Non-pigmented ciliary epithelial cell (primary cell): ENCODE measurements around the gene TSPAN5.

Experiments used
- DNase-seq: peaks from one replicate; pipeline ENCODE4 v3.0.0-alpha.2; 2010; ENCODE audit warnings: low read depth

The TSPAN5 gene

DNA sequence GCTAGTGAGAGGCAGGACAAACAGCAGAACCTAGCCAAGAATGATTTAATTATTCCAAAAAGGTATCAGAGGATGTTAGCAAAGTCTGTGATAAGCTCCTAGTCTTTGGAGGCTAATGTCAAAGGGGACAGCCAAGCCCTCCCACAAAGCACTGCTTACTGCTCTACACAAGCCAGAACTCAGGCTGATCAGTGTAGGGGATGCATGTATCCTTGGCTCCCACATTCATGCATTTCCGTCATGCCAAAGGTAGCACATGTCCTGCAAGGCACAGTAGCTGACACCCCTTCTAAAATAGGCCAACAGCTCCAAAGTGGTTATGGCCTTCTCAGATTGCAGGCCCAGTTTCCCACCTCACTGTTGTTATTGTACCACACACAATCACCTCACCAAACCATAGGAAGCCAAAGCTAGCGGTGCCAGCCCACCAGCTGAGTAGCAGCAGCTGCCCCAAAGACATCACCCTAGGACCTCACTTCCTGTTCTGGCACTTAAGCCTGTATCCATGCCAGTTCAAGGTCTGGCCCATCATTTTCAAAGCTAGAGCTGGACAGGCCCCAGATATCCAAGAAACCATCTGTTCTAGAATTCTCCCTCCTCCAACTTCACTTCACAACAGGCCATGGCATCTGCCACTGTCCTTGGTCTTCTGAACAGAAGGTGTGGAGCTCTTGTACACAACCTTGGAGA, 40.9 kb downstream of the TSPAN5 start:
- no peak for DNase-seq

DNA sequence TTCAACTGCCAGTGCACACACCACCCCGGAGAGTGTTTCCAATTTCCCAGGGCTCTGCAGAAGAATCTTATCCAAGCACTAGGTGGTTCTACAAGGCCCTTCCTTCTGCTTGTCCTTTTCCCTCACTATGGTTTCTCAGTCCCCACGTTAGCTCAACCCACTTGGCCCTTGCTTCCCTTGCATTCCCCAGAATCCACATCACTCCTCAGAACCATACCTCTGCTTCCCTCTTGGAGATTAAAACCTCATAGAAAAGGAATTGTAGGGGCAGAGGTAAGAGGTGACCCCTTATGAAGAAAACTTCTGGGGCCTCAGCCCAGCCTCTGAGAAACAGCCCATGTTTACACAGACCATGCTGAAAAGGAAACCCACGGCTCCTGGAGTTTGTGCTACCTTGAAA, 42.4 kb downstream of the TSPAN5 start:
- no peak for DNase-seq

DNA sequence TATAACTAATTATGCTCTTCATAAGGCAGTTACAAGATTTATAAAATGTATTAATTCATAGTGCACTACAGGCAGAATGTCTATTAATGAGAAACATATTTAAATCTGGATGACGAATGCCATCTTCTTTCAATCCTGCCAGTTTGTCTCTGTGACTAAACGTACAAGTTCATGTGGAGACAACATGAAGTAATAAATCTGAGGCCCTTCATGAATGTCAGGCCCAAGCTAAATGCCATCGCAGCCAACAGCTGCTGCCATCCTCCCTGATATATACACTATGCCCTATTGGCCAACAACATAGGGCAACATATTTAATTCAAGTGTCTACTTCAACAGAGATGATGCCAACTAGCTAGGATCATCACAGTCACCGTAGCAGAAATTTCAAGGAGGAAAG, 43.7 kb downstream of the TSPAN5 start:
- DNase-seq = no peak

DNA sequence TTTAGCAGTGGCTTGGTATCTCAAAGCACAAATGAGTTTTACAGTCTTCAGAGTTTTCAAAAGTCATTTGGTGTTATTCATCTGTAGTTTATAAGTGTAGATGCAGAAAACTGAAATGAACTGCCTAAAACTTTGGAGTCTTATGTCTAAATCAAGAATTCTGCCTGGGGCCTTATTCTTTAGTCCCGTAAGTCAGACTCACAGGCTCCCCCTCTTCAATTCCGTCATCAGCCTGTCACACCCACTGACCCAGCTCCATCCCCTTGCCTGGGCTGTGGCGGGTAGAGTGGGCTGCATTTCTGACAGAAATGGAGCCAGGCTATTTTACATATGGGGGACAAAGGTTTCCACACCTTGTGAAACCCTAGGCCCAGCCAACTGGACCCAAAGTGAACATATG, 44.3 kb downstream of the TSPAN5 start:
- DNase-seq = no peak

DNA sequence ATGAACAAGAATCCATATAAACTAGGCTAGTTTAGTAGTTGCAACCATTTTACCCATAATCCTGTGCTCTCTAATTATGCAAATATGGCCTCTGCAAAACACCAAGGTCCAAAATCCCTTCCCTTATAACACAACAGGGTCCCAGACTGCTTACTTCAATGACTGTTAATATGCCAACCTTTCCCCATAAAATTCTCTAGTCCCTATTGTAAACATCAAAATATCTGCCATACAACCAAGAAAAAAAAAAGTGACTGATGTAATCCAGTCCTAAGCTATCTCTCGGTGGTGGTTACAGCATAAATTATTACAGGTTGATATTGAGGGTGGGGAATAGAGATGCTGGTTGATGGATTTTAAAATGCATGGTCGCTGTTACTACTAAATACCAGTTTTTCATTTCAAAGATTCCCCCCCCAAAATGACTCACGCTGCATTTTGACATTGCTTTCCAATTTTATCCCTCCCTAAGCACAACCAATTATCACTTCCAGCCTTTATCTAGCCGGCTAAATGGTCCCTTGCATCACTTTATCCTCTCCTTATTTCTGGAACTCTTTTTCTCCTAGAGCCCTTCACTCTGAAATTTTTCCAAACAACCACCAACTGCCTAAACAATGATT, 44.8 kb downstream of the TSPAN5 start:
- no peak for DNase-seq

DNA sequence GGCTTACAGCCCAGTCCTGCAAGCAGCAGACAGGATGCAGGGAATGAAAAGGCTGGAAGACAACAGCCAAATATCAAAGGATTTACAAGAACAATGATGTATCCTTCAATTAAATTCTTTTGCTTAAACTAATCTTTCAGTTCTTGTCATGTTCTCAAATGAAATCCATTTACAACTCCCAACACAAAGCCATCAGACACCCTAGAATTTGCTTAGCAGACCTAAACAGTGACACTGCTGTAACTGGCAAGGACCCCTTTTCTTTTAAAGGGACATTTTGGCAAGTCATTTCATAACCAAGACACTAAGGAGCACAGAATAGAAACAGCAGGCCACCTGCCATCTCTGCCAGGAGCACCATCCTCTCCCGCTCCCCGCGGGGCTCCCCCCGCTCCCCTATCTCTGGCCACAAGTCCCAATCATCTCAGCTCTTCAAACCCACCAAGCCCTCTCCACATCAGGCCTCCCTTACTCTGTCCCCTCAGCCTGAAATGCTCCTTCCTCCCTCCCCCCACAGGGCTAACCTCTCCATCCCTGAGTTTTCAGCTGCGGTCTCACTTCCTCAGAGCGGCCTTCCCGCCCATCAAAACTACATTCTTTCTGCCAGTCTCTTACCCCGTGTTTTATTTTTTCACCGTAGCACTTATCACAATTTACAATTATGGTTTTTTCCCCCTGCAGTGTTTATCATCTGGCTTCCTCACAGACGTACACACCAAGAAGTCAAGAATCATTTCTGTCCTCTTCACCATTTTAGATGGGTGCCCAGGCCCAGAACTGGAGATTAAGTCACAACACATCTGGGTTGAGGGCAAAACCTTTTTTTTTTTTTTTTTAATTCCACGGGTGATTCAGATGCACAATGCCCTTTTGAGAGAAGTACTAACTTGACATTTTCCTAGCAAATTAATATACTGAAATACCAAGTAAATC, 45.8 kb downstream of the TSPAN5 start:
- DNase-seq = no peak

DNA sequence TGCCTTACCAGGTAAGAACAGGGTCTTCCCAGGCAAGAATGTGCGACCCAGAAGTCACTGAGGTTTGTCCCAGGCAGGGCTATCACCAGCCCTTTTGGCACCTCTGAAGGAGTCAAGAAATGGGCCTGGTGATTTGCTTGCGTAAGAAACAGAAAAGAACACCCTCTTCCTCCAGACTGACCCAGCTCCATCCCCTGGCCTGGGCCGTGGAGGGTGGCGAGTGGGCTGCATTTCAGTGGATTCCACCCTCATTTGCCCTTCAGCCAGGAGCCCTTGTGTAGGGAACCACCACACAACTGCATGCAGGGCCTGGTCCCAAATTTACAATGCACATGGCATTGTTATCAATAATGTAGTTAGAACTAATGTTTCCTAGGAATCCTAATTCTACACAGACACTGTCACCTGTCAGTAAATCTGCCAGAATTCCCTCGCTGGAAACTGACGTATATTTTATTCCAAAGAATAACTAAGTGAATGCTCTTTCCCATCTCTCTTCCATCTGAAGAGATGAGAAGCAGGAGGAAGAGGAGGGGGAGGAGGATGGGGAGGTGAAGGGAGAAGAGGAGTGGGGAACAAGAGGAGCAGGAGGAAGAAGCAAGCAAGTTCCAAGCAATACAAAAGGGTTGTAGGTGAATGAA, 46.6 kb downstream of the TSPAN5 start:
- DNase-seq = no peak

DNA sequence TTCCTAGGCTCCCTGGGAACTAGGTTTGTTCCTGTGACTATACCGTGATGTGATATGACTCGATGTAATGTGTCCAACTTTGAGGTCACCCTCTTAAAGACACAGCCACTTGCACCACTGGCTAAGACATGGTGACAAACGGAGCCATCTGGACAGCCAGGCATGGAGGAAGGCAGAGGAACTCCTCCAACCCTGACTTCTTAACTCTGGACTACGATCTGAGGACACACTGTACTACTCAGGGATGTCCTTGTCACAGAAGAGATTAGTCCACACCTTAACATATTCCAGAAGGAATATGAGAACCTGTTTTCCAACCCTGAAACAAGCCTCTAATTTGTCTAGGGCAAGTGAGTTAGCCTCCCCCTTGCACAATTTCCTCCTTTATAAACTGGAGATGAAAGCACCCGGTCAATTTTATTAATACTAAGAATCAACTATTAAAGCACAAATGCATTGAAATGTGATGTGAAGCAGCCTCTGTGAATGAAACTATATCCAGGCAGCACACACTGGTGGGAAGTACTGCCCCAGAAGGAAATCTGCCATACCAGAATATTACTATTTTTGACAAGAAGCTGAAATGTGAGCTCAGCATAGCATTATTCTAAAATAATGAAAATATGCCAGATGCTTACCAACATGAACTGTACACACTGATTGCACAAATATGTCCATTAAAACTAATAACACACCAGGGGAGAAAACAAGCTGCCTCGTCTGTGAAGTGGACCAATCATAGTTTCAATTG, 47.3 kb downstream of the TSPAN5 start:
- no peak for DNase-seq

DNA sequence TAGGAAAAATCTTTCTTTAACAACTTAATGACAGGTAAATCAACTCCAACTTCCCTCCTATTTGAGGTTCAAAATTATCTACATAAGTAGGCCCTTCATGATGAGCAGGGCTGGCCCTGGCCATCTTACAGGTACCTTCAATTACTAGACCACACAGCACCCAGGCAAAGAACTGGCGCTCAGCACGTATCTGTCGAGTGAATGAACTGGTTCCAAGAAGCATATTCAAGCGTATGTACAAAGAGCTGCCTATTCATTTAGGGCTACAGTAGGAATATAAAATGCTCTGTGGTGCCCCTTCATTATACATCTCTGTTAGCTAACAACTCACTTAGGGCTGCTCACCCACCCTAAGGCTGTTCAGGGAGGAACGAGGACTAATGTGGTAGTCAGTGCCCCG, 48.0 kb downstream of the TSPAN5 start:
- no peak for DNase-seq

DNA sequence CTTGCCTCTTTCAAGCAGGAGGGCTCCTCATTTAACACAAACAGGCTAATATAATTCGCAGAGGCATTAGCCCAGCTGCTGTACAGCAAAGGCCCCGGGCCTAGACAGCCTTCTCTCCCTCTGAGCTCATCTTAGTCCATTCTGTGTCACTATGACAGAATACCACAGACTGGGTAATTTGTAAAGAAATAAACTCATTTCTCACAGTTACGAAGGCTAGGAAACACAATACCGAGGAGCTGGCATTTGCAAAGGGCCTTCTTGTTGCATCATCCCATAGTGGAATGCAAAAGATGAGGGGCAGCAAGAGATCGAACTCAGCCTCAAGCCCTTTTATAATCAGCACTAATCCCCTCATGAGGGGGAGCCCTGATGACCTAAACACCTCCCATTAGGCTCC, 48.5 kb downstream of the TSPAN5 start:
- no peak for DNase-seq

DNA sequence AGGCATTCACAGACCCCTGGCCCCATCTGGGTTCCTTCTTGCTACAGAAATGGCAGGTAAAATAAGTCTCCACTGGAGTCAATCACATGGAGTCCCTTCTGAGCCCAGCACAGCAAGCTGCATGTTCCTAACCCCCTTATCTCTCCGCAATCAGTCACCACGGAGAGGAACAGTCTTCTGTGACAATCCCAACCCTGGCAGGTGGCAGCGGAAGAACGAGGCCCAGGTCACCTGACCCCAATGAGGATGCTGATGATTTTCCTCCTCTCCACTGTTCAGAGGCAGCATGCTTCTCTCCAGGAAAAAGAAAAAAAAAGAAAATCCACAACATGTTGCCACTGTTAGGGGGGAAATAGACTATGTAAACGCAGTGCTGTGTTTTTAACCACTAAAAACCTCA, 50.1 kb downstream of the TSPAN5 start:
- no peak for DNase-seq

DNA sequence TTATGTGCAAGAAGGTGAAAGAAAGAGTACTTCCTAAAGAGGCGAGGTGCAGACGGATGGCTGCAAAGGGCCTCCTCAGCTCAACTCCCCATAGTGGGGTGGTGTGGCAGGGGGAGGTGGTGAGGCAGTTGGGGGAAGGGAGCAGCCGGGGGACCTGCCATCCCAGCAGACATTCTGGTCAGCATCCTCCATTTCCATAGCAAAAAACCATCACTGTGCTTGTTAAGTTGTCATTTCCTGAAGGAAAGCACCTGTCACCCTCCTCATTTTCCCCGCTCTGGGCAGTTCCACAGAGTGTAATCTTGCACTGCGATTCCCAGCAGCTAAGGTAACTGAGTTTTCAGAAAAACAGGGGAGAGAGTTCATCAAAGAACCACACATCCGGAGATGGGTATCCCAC, 51.5 kb downstream of the TSPAN5 start:
- no peak for DNase-seq

DNA sequence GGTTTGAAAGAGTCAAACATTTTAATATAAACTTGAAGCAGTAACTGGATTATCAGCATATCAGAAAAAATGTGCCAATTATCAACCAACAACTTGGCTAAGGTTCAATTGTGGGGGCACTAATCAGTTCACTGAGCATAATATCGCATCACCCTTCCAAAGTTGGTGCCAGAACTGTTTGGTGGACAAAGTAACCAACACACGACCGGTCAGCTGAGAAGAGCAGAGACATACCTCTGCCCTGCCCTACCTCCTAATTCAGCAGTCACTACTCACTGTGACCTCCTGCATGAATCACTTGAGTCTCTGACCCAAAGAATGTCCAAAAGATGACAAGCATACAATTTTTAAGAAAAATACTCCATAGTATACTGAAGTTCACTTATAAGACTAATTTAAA, 53.2 kb downstream of the TSPAN5 start:
- DNase-seq = no peak

DNA sequence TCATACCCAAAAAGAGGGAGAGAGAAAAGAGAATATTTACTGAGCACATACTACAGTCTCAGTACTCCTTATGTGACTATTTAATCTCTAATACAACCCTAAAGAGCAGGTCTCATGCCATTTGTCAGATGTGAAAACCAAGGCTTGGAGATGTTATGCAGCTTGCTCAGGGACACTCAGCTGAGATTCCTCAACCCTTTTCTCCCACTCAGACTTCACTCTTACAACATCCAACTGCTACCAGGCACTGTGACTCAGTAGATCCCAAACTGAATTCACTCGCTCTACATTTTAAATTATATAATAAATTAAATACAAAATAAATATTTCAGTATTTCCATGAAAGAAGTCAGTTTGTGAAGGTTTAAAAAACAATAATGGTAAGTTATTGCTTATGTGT, 53.7 kb downstream of the TSPAN5 start:
- DNase-seq = no peak

DNA sequence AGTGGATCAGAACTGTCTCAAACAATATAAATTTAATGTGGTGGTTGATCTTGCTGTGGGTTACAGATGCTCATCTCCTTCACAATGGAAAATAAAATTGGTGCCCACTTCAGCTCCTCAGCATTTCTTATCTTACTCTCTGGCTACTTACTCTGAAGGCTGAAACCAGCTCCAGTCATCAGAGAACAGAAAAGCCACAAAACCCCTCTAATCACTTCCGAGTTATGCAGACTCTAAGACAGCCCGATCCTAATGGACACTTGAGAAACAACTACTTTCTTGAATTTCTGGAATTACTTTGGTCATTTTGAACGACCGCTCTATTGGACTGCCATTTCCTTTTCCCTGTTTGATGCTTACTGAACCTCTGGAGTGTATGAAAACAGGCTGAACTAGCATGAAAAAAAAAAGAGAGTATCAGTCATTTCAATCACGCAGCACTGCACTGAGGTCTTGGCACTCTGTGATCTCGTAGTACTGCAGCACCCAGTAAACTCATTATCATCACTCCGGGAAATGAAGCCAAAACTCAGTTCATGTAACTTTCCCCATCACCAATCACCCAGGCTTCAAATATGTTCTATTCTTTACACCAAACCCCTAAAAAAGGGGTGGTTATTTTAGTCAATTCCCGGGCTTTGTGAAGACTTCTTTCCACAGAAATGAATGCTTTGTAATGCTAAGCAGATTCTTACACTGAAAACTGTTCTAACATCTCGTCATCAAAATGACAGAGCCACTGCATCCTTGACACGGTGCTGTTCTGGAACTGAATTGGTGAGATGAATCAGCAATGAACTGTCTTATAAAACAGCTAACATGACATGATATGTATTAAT, 54.5 kb downstream of the TSPAN5 start:
- no peak for DNase-seq

DNA sequence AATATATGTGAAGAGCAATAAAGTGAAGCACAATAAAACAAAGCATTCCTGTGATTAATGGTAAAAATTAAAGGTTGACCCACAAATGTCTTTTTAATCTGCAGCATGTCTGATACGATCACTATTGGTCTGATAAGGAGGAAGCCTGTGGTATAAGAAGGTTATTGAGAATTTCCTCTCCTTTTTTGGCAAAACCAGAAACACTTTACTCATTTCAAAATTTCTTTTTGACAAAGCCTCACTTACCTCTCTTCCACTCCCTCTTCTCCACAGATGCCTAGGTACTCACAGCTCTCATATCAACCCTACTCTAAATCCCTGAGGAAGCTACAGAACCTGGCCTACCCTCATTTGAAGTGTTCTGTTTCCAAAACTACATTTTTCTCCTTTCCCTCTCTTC, 56.1 kb downstream of the TSPAN5 start:
- DNase-seq = no peak

DNA sequence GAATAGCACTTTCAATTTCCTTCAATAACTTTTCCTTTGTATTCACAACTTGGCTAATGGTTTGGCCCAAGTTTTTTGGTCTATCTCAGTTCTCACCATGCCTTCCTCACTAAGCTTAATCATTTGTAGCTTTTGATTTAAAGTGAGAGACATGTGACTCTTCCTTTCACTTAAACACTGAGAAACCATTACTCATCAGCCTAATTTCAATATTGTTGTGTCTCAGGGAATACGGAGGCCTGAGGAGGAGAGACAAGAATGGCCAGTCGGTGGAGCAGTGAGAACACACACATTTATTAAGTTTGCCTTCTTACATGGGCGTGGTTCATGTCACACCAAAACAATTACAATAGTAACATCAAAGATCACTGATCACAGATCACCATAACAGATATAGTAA, 56.7 kb downstream of the TSPAN5 start:
- no peak for DNase-seq

DNA sequence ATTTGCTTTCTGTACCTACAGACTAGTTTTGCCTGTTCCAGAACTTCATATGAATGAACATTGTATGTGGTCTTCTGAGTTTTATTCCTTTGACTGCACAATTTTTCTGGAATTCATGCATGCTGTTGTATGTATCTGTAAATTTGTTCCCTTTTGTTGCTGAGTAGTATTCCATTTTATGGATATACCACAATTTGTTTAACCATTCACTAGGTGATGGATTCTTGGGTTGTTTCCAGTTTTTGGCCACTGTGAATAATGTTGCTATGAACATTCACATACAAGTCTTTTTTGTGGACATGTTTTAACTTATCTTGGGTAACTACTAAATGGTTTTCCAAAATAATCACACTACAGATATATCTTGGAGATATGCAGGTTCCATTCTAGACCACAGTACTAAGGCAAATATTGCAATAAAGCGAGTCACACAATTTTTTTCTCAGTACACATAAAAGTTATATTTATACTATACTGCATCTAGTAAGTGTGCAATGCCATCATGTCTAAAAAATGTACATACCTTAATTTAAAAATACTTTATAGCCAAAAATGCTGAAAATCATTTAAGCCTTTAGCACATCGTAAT, 58.7 kb downstream of the TSPAN5 start:
- DNase-seq = no peak

DNA sequence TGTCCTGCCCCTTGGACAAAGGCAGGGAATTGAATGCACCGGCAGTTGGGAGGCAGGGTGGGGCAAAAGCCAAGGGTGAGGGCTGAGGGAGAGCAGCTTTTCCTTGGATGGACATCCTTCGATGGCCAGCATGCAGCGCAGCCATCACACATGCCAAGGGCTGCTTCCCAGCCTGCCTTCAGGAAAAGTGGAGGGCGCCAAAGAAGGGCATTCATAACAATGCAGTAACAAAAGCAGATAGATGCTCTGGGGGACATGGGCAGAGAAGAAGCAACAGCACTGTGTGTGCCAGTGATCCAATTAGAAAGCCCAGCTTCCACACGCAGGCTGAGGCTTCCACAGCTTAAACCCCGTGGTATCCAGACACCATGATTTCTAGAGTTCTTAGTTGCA, 71.5 kb downstream of the TSPAN5 start:
- DNase-seq = no peak

DNA sequence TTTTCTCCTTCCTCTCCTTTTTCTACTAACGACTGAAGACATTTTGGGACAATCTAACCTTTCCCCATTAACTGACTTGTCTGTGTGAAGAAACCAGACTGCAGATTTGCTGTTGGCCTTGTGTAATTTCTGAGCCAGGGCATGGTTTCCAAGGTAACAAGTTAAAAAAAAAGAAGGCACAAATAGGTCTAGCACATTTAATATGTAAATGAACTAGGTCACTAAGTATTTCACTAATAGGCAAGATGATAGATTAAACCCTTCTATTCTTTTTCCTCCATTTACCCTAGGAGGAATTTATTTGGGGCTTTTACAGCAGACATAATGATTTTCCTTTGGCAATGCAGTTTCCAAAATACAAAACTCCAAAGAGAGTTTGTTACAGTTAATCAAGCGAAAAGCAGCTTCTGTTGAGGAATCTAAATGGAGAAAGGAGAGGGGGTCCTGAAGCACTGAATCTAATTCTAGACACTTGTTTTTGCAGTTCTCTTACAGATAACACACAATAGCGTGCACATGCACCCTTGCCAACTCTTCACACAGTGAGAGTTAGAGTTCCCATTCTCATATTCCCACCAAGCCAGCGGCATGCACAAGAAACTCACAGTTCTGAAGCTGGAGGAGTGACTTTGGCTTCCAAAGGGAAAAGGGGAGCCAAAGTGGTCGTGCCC, 72.0 kb downstream of the TSPAN5 start:
- DNase-seq = no peak
